ENCODE results near the gene FBXL15.
"Not testable (repeated sequence)": the region's sequence is repeated elsewhere in the genome, so short reads cannot be mapped to it uniquely, and the experiment has no call there.

Gene FBXL15

GRCh38 chr10:102431452-102432124, 11.0 kb downstream of the FBXL15 start:
- DNase-seq (ENCODE audit: low read depth): no peak

GRCh38 chr10:102432162-102432950, 11.7 kb downstream of the FBXL15 start, which contains the start of gene CUEDC2:
CUEDC2 (minus strand) TSS chr10:102432574; CDS start chr10:102425188, 7,386 bp downstream.
- DNase-seq (ENCODE audit: low read depth): peak; percentile 92

- no peak for DNase-seq (ENCODE audit: low read depth)
These were observed 13.0 kb downstream of the FBXL15 start for GRCh38 chr10:102433619-102434046.

GRCh38 chr10:102434394-102435132, 13.9 kb downstream of the FBXL15 start:
- DNase-seq (ENCODE audit: low read depth): no peak

GRCh38 chr10:102435133-102435497, 14.5 kb downstream of the FBXL15 start:
- no peak for DNase-seq (ENCODE audit: low read depth)

GRCh38 chr10:102435529-102436233, 15.0 kb downstream of the FBXL15 start:
- peak; percentile 30 for DNase-seq (ENCODE audit: low read depth)

- no peak for DNase-seq (ENCODE audit: low read depth)
These were observed 15.7 kb downstream of the FBXL15 start for GRCh38 chr10:102436312-102436711.

GRCh38 chr10:102437515-102437914, 16.9 kb downstream of the FBXL15 start:
- no peak for DNase-seq (ENCODE audit: low read depth)

GRCh38 chr10:102438374-102438773, 17.7 kb downstream of the FBXL15 start:
- DNase-seq (ENCODE audit: low read depth): no peak

- no peak for DNase-seq (ENCODE audit: low read depth)
These were observed 24.2 kb downstream of the FBXL15 start for GRCh38 chr10:102444851-102445250.

GRCh38 chr10:102449321-102450123, 28.9 kb downstream of the FBXL15 start:
- DNase-seq (ENCODE audit: low read depth): peak; percentile 75

GRCh38 chr10:102450124-102450373, 29.4 kb downstream of the FBXL15 start:
- no peak for DNase-seq (ENCODE audit: low read depth)

GRCh38 chr10:102450374-102451104, 29.9 kb downstream of the FBXL15 start:
- DNase-seq (ENCODE audit: low read depth): peak; percentile 77

- DNase-seq (ENCODE audit: low read depth): no peak
These were observed 30.7 kb downstream of the FBXL15 start, which contains the start of gene C10orf95 for GRCh38 chr10:102451105-102451969. C10orf95 (minus strand) TSS chr10:102451543; CDS start chr10:102451093, 450 bp downstream.

- DNase-seq (ENCODE audit: low read depth): no peak
These were observed 32.2 kb downstream of the FBXL15 start for GRCh38 chr10:102452672-102453340.

- no peak for DNase-seq (ENCODE audit: low read depth)
These were observed 32.9 kb downstream of the FBXL15 start for GRCh38 chr10:102453502-102453901.

GRCh38 chr10:102454662-102455487, 34.2 kb downstream of the FBXL15 start:
- not testable (repeated sequence) for DNase-seq (ENCODE audit: low read depth)

GRCh38 chr10:102455893-102456471, 35.3 kb downstream of the FBXL15 start:
- no peak for DNase-seq (ENCODE audit: low read depth)

All from activated gamma-delta T cell treated with anti-CD3 and anti-CD28 coated beads, Interleukin-2, amount 50 U/mL, for 16 hours (primary cell).